PC-9 (cell line): ENCODE data around the gene SNTN. TPM values are rescaled to one million over a fixed set of nuclear protein-coding genes. Genes with fewer than 3 reads are reported as not detected.

Experiments used
- BruUV-seq: library from RNA; stranded (reverse); fragments of 400-500 nt; replicated peaks from 2 replicates; lab custom pipeline; 2021; lab: Mats Ljungman, UMichigan
- CTCF ChIA-PET: fragments of 300-600 bp; sonication (Branson Sonifier 250); formaldehyde crosslinking; loops from one replicate; lab custom pipeline; 2022; ENCODE audit warnings: antibody characterized with exemption; lab: Charles Lee
- POLR2A ChIA-PET: fragments of 300-600 bp; sonication (Branson Sonifier 250); formaldehyde crosslinking; loops from one replicate; lab custom pipeline; 2022; ENCODE audit warnings: antibody characterized with exemption; ENCODE audit not compliant: unreplicated experiment; lab: Charles Lee
- DNase-seq, 2 experiments: peaks; one replicate each; pipeline versions ENCODE4 v3.0.0 to v3.0.0-alpha.2; 2015 to 2022; ENCODE audit warnings: mixed read lengths in 1 of 2
- H2AFZ ChIP-seq: fragments of 200-600 bp; sonication (generic); 2 replicates; pipeline ENCODE4 v1.8.1; 2017; ENCODE audit warnings: antibody characterized with exemption
- H3F3A ChIP-seq: fragments of 200-600 bp; sonication (generic); 2 replicates; pipeline ENCODE4 v1.8.1; 2017; ENCODE audit warnings: antibody characterized with exemption, mild to moderate bottlenecking, low read depth; ENCODE audit not compliant: insufficient read depth
- H3K27ac ChIP-seq: fragments of 200-600 bp; sonication (generic); 2 replicates; pipeline ENCODE4 v1.6.1; 2016; ENCODE audit warnings: mixed run types
- H3K27me3 ChIP-seq: fragments of 200-600 bp; sonication (generic); 2 replicates; pipeline ENCODE4 v1.6.1; 2016; ENCODE audit warnings: low read depth, mixed run types; ENCODE audit not compliant: insufficient read depth
- H3K36me3 ChIP-seq: fragments of 200-600 bp; sonication (generic); 2 replicates; pipeline ENCODE4 v1.6.1; 2016; ENCODE audit warnings: low read depth, mixed run types
- H3K4me1 ChIP-seq: fragments of 200-600 bp; sonication (generic); replicated peaks from 2 replicates; pipeline ENCODE4 v1.6.1; 2016; ENCODE audit warnings: mixed run types; ENCODE audit not compliant: insufficient read depth
- H3K4me2 ChIP-seq: fragments of 200-600 bp; sonication (generic); 2 replicates; pipeline ENCODE4 v1.6.1; 2017; ENCODE audit warnings: mixed run types
- H3K4me3 ChIP-seq: fragments of 200-600 bp; sonication (generic); 2 replicates; pipeline ENCODE4 v1.6.1; 2016; ENCODE audit warnings: mixed run types
- H3K79me2 ChIP-seq: fragments of 200-600 bp; sonication (generic); 2 replicates; pipeline ENCODE4 v1.6.1; 2017; ENCODE audit warnings: low read depth, mixed run types
- H3K9me2 ChIP-seq: fragments of 200-600 bp; sonication (generic); 2 replicates; pipeline ENCODE4 v1.8.1; 2017; ENCODE audit warnings: mild to moderate bottlenecking; ENCODE audit not compliant: insufficient read depth
- H3K9me3 ChIP-seq: fragments of 200-600 bp; sonication (generic); 2 replicates; pipeline ENCODE4 v1.8.1; 2016; ENCODE audit warnings: low read depth; ENCODE audit not compliant: insufficient read depth
- H4K20me1 ChIP-seq: fragments of 200-600 bp; sonication (generic); 2 replicates; pipeline ENCODE4 v1.8.1; 2017; ENCODE audit not compliant: insufficient read depth
- EZH2 ChIP-seq: fragments of 200-600 bp; sonication (generic); IDR thresholded peaks from 2 replicates; pipeline ENCODE4 v1.8.0; 2017; ENCODE audit warnings: antibody characterized with exemption, low read depth
- intact Hi-C: fragments of 100-400 bp; cut with micrococcal nuclease; formaldehyde crosslinking; loops from one replicate; pipeline ENCODE4 v1.10.0; 2022; ENCODE audit not compliant: unreplicated experiment
- total RNA-seq: library from RNA; stranded (reverse); gene quantifications from 2 replicates; pipeline ENCODE4 v1.2.3, GENCODE V29; 2021
- TF ChIP-seq, protein P1 (sequence below): fragments of 200-600 bp; sonication (generic); conservative IDR thresholded peaks from 2 replicates; pipeline ENCODE4 v1.6.1; 2017; ENCODE audit warnings: mixed run types, antibody characterized with exemption, mild to moderate bottlenecking, moderate library complexity

The SNTN gene
- total RNA-seq, 1 experiment from 2014 or later = not detected

DNA sequence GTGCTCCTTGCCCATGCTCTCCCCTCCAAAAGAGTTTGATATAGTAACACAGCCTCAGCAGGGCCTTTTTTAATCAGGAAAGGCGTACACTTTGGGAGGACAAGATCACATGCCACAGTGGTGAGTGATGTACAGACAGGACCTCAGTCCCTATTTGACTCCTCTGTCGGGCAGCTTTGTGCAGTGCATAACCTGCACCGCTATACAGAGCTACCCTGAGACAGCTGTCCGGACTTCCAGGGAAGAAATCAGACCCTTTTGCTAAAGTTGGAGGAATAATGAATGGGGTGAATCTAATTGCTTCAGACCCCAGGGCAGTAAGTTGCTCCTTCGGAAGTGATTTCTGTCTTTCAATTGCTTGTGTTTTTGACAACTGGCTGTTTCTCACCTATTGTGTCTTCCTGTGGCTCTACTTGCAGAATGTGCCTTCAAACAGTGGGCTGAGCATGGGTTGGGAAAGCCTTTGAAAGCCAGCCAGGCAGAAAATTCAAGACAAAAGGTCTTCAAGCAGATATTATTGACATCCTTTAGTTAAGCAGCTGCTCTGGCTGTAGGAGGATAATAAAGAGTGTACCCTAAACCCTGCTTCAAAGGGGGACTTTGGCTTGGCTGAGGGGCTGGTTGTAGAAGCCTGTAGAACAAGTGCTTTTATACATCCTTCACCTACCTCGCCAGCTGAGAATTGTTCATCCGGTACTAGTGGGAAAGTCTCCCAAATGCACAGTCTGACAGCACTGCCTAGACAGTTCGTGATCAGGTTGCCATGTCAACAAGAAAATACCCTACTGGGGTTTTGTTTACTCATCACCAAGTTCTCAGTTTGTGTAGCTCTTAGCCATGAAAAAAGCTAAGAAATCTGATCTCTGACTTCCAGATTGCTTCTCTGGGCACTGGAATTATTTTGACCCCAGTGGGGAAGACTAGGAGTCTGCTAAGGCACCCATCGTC, 35.1 kb downstream of the SNTN start:
- H3K9me3 ChIP-seq = no peaks in the 10 kb centered on the region
- no peaks in the 10 kb centered on the region for H3F3A ChIP-seq
- H3K4me3 ChIP-seq = no peak overlapping the region
- H4K20me1 ChIP-seq = no peaks in the 10 kb centered on the region
- BruUV-seq = no TSS peak
- no peak overlapping the region for H3K27ac ChIP-seq
- 0 out of 2 replicates have a peak, but pooled peaks cover 3% of the 10 kb centered on the region for H3K27me3 ChIP-seq
- ChIA-PET CTCF (no interaction called here), POLR2A (no interaction called here)
- no peak for DNase-seq
- H3K36me3 ChIP-seq = no peaks in the 10 kb centered on the region
- intact Hi-C loops = no loop called here
- H3K79me2 ChIP-seq = no peaks in the 10 kb centered on the region
- no peak overlapping the region for H3K4me2 ChIP-seq
- no peaks in the 10 kb centered on the region for H3K4me1 ChIP-seq
- no peaks in the 10 kb centered on the region for H3K9me2 ChIP-seq
- TF ChIP-seq EZH2 = no peak
- TF ChIP-seq, protein P1, sequence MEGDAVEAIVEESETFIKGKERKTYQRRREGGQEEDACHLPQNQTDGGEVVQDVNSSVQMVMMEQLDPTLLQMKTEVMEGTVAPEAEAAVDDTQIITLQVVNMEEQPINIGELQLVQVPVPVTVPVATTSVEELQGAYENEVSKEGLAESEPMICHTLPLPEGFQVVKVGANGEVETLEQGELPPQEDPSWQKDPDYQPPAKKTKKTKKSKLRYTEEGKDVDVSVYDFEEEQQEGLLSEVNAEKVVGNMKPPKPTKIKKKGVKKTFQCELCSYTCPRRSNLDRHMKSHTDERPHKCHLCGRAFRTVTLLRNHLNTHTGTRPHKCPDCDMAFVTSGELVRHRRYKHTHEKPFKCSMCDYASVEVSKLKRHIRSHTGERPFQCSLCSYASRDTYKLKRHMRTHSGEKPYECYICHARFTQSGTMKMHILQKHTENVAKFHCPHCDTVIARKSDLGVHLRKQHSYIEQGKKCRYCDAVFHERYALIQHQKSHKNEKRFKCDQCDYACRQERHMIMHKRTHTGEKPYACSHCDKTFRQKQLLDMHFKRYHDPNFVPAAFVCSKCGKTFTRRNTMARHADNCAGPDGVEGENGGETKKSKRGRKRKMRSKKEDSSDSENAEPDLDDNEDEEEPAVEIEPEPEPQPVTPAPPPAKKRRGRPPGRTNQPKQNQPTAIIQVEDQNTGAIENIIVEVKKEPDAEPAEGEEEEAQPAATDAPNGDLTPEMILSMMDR = no peak
- no peak overlapping the region for H2AFZ ChIP-seq

DNA sequence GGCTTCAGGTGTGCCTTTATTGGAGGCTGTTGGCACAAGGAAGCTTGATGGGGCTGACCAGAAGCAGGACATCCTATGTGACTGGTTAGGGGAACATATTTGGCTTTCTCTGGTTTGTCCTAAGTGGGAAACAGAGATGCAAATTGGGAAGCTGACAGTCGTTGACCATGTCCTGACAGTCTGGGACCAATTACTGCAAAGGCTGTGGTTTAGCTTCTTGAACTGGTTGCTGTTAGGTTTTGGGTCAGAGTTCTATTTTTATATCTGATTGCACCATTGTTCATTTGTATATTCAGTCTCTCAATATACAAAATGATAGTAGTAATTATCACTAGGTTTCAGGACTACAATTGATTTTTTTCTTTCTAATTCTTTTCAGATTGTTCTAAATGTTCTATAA, 36.8 kb downstream of the SNTN start:
- Histone ChIP-seq H3K9me3 (no peaks in the 10 kb centered on the region), H3K36me3 (no peaks in the 10 kb centered on the region), H2AFZ (no peak overlapping the region), H4K20me1 (no peaks in the 10 kb centered on the region), H3K79me2 (no peaks in the 10 kb centered on the region), H3K4me2 (no peak overlapping the region), H3K4me1 (no peaks in the 10 kb centered on the region), H3K4me3 (no peak overlapping the region), H3K27me3 (0 out of 2 replicates have a peak, but pooled peaks cover 2% of the 10 kb centered on the region), H3K27ac (no peak overlapping the region), H3F3A (no peaks in the 10 kb centered on the region), H3K9me2 (no peaks in the 10 kb centered on the region)
- intact Hi-C loops = no loop called here
- TF ChIP-seq, protein P1 = no peak
- no peak for TF ChIP-seq EZH2
- no peak for DNase-seq
- no TSS peak for BruUV-seq
- POLR2A ChIA-PET = no interaction called here
- CTCF ChIA-PET = no interaction called here

DNA sequence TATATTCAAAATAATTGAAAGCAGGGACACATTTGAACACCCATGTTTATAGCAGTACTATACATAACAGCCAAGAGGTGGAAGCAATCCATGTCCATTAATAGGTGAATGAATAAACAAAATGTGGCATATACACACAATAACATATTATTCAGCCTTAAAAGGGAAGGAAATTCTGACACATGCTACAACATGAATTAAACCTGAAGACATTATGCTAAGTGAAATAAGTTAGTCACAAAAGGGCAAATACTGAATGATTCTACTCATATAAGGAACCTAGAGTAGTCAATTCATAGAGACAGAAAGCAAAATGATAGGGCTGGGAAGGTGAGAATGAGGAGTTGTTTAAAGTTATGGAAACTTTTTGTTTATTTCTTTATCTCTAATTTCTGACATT, 40.9 kb downstream of the SNTN start:
- no peak overlapping the region for H3K4me2 ChIP-seq
- H3K9me3 ChIP-seq = no peaks in the 10 kb centered on the region
- ChIA-PET CTCF (no interaction called here), POLR2A (no interaction called here)
- H4K20me1 ChIP-seq = no peaks in the 10 kb centered on the region
- no peaks in the 10 kb centered on the region for H3K27me3 ChIP-seq
- no peaks in the 10 kb centered on the region for H3K36me3 ChIP-seq
- TF ChIP-seq, protein P1 = no peak
- TF ChIP-seq EZH2 = no peak
- DNase-seq = no peak
- H3F3A ChIP-seq = no peaks in the 10 kb centered on the region
- no peak overlapping the region for H2AFZ ChIP-seq
- H3K79me2 ChIP-seq = no peaks in the 10 kb centered on the region
- no peaks in the 10 kb centered on the region for H3K4me1 ChIP-seq
- no TSS peak for BruUV-seq
- no peaks in the 10 kb centered on the region for H3K9me2 ChIP-seq
- no peak overlapping the region for H3K27ac ChIP-seq
- H3K4me3 ChIP-seq = no peak overlapping the region
- intact Hi-C loops = no loop called here
